GM23338 (cell line): Measurements from ENCODE around the gene MINDY4.
"Not testable (repeated sequence)": the region's sequence is repeated elsewhere in the genome, so short reads cannot be mapped to it uniquely, and the experiment has no call there.

Experiments
- CTCF ChIP-seq, 2 experiments: fragments of 200-600 bp in 1 of 2; sonication (generic) in 1 of 2; conservative IDR thresholded peaks; 2 replicates each; pipeline versions ENCODE4 v1.5.1 to v1.6.1; 2016 to 2017; ENCODE audit warnings: antibody characterized with exemption in 2 of 2, low read depth in 2 of 2, mild to moderate bottlenecking in 2 of 2, moderate library complexity in 1 of 2
- ETS1 ChIP-seq: IDR thresholded peaks from 2 replicates; pipeline ENCODE4 v1.6.1; 2016; ENCODE audit warnings: antibody characterized with exemption
- EZH2 ChIP-seq: fragments of 200-600 bp; sonication (generic); IDR thresholded peaks from one replicate; pipeline ENCODE4 v1.8.0; 2017; ENCODE audit warnings: antibody characterized with exemption, mild to moderate bottlenecking, low read depth; ENCODE audit not compliant: unreplicated experiment
- JUNB ChIP-seq: IDR thresholded peaks from one replicate; pipeline ENCODE4 v1.6.1; 2016; ENCODE audit warnings: antibody characterized with exemption; ENCODE audit not compliant: unreplicated experiment
- POLR2AphosphoS5 ChIP-seq: IDR thresholded peaks from 2 replicates; pipeline ENCODE4 v1.6.1; 2016; ENCODE audit warnings: antibody characterized with exemption, low read depth
- REST ChIP-seq: IDR thresholded peaks from one replicate; pipeline ENCODE4 v1.6.1; 2018; ENCODE audit warnings: antibody characterized with exemption; ENCODE audit not compliant: unreplicated experiment

- TF ChIP-seq EZH2; POLR2AphosphoS5; CTCF (conservative IDR thresholded peaks at IDR 0.05; ENCODE audit: low read depth in 2 of 2); ETS1; REST; JUNB: not testable (repeated sequence)
Observed at GRCh38 chr7:30834017-30834674, 62.9 kb downstream of the MINDY4 start.
